Activated naive CD8-positive, alpha-beta T cell treated with anti-CD3 and anti-CD28 coated beads, Interleukin-2, amount 10 ng/mL, durations not matched to agents 7 days and 5 days (primary cell): ENCODE measurements around the gene SNORC. TPM values are rescaled to one million over a fixed set of nuclear protein-coding genes. Genes with fewer than 3 reads are reported as not detected.
A peak's percentile ranks its signal among the peaks of the same experiment; 100 is the strongest.
"Not testable (repeated sequence)": the region's sequence is repeated elsewhere in the genome, so short reads cannot be mapped to it uniquely, and the experiment has no call there.

Source experiments
- ATAC-seq: fragments of 150-1000 bp; cut with Tn5 transposase; one replicate; pipeline ENCODE4 v1.10.0; 2021; ENCODE audit warnings: low read depth, moderate library complexity
- POLR2A ChIA-PET: fragments of 350-600 bp; sonication (Branson Sonifier 250); formaldehyde crosslinking; loops from one replicate; lab custom pipeline; 2021; ENCODE audit warnings: antibody characterized with exemption; lab: Charles Lee
- DNase-seq: peaks from one replicate; pipeline ENCODE4 v3.0.0; 2021
- H3K27ac Mint-ChIP-seq: one replicate; pipeline ENCODE4 v1.8.0; 2022; ENCODE audit warnings: mild to moderate bottlenecking, mixed read lengths
- H3K27me3 Mint-ChIP-seq: one replicate; pipeline ENCODE4 v1.8.0; 2022; ENCODE audit warnings: mild to moderate bottlenecking, moderate library complexity, mixed read lengths
- H3K36me3 Mint-ChIP-seq: one replicate; pipeline ENCODE4 v1.8.0; 2021; ENCODE audit warnings: mild to moderate bottlenecking, mixed read lengths
- H3K4me1 Mint-ChIP-seq: one replicate; pipeline ENCODE4 v1.8.0; 2021; ENCODE audit warnings: mixed read lengths
- H3K4me3 Mint-ChIP-seq: one replicate; pipeline ENCODE4 v1.8.0; 2022; ENCODE audit warnings: mild to moderate bottlenecking, moderate library complexity, mixed read lengths
- H3K9me3 Mint-ChIP-seq: one replicate; pipeline ENCODE4 v1.8.0; 2021; ENCODE audit warnings: mixed read lengths
- total RNA-seq, 2 experiments: library from RNA; stranded (reverse); gene quantifications; one replicate each; pipeline ENCODE4 v1.2.3, GENCODE V29; 2021

SNORC gene
- total RNA-seq: 1 to 10 TPM; 1.5 to 2.1 TPM

DNA sequence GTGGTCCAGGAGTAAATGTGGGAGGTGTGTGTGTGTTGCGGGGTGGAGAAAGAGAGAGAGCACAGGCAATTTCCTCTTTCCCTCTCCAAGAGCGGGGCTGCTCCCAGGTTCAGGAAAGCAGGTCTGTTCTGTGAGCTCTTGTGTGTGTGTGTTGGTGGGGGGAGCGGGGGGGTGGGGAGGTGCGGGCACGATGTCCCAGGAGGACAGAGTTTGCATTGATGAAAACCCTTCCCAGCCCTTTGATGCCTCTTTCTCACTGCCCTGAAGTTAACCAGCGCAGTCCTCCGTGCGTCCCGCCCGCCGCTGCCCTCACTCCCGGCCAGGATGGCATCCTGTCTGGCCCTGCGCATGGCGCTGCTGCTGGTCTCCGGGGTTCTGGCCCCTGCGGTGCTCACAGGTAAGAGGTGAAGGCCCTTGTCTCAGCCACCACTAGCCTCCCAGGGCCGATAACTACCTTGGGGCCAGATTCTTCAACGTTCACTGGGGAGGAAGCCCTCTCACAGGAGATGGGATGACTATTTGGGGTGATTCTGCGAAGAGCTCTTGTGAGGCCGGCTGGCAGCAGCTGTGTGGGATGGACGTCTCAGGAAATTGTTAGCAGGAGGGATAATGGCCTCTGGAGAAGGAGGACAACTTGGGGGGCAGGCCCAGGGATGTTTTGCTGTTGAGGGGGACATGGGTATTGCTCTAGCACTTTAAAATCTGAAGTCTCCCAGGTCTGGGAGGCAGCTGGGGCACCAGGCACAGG, at the start of gene SNORC:
Gene SNORC, plus strand, starts transcription at position 247 of the 748 bp plus-strand sequence. Its CDS starts 78 bp downstream, at position 325.
- ATAC-seq (no peak), DNase-seq (no peak)
- Mint-ChIP-seq H3K4me1 (no peaks in the 10 kb centered on the region), H3K27me3 (peaks cover 4% of the 10 kb centered on the region), H3K9me3 (no peaks in the 10 kb centered on the region), H3K4me3 (no peak within 1 kb of the TSS), H3K27ac (no peak within 1 kb of the TSS), H3K36me3 (no peaks in the 10 kb centered on the region)
- POLR2A ChIA-PET: no interaction called here

DNA sequence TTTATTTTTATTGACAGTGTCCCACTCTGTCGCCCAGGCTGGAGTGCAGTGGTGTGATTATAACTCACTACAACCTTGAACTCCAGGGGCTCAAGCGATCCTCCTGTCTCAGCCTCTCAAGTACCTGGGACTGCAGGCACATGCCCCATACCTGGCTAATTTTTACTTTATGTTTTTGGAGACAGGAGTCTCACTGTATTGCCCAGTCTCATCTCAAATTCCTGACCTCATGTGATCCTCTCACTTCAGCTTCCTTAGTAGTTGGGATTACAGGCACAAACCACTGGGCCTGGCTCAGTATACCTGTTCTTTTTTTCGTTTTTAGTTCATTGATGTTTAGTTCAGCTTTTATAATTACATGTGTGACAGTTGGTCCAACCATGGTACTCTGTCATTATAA, 40.1 kb upstream of the SNORC start:
- peaks cover 35% of the 10 kb centered on the region for H3K36me3 Mint-ChIP-seq
- POLR2A ChIA-PET: no interaction called here
- DNase-seq (no peak), ATAC-seq (no peak)
- peaks cover 1% of the 10 kb centered on the region for H3K9me3 Mint-ChIP-seq
- no peaks in the 10 kb centered on the region for H3K27me3 Mint-ChIP-seq
- H3K4me3 Mint-ChIP-seq: no peak overlapping the region
- no peak overlapping the region for H3K27ac Mint-ChIP-seq
- peaks cover 3% of the 10 kb centered on the region for H3K4me1 Mint-ChIP-seq

DNA sequence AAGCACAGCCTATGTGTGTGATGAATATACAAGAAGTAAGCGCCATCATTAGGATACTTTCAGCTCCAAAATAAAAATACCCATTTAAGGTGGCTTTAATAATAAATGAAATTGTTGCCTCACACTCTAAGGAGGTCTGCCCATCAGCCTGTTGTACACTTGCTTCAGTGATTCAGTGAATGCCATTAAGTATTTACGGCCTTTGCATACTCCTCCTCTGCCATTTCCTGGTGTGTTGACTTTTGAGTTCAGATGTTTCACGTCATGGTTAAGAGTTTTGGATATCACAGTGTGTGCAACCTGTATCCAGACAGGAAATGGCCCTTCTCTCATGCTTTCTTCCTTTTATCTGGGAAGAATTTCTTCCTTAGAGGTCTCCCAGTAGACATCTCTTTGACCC, 38.6 kb upstream of the SNORC start:
- H3K9me3 Mint-ChIP-seq: no peaks in the 10 kb centered on the region
- H3K36me3 Mint-ChIP-seq: peaks cover 28% of the 10 kb centered on the region
- no peak overlapping the region for H3K4me3 Mint-ChIP-seq
- DNase-seq (no peak), ATAC-seq (no peak)
- POLR2A ChIA-PET: no interaction called here
- peaks cover 1% of the 10 kb centered on the region for H3K4me1 Mint-ChIP-seq
- no peaks in the 10 kb centered on the region for H3K27me3 Mint-ChIP-seq
- no peak overlapping the region for H3K27ac Mint-ChIP-seq

DNA sequence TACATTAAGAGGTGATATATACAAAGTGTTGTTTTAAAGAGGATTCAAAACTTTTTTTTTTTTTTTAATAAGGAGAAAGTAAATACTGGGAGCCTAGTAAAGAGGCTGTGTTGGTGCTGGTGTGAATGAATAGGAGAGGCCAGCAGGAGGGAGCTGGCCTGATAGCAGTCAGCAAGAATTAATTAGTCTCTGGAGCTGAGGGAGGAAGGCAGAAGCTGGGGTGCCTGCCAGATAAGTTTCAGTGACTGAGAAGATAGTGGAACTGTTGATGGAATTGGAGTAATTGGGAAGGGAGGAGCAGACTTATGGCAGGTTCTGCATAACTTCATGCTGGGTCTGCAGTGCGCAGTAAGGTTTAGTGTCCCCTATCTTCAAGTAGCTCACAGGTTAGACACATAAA, 36.2 kb upstream of the SNORC start:
- no peak overlapping the region for H3K27ac Mint-ChIP-seq
- POLR2A ChIA-PET: no interaction called here
- H3K27me3 Mint-ChIP-seq: no peaks in the 10 kb centered on the region
- no peaks in the 10 kb centered on the region for H3K9me3 Mint-ChIP-seq
- H3K4me3 Mint-ChIP-seq: no peak overlapping the region
- H3K36me3 Mint-ChIP-seq: peaks cover 30% of the 10 kb centered on the region
- no peak for DNase-seq
- no peak for ATAC-seq
- H3K4me1 Mint-ChIP-seq: peaks cover 16% of the 10 kb centered on the region

DNA sequence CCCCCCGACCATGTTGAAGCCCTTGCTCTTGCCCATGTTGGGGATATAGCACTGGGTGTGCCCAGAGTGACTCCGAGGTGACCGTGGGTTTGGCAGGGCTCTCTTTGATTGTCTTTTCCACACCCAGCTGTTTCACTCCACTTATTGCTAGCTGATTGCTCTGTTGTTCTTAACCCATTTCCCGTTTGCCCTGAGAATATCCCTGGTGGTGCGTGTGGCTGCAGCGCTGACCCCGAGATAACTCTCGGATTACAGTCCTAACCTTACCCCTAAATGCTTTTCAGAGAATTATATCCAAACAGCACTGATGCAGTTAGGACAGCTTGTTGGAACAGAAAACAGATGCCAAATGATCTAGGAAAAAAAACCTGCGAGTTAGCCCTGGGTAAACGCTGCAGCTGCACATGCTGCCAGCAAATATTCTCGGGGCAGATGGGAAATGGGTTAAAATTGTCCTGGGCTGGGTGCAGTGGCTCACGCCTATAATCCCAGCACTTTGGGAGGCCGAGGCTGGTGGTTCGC, 34.3 kb upstream of the SNORC start:
- Mint-ChIP-seq H3K9me3 (no peaks in the 10 kb centered on the region), H3K36me3 (peaks cover 41% of the 10 kb centered on the region), H3K4me1 (peaks cover 28% of the 10 kb centered on the region), H3K27me3 (no peaks in the 10 kb centered on the region), H3K27ac (peak overlapping the region; percentile 57), H3K4me3 (no peak overlapping the region)
- ATAC-seq (no peak), DNase-seq (no peak)
- POLR2A ChIA-PET: no interaction called here

DNA sequence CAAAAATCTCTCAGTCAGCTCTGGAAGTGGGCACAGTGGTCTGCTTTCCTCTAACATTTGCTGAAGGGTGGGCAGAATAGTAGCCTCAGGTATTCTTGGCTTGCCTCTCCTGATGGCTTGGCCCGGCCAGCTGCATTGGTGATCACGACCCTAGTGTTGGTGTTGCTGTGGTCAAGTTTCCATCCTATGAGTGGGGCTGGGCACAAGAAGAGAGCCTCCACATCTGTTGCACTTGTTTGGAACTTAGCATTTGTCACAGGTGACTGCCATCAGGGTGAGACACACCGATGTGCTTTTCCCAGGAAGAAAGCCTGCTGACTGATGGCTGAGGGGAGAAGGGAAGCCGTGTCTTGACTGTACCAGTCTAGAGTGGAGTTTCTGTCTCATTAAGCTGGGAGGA, 33.1 kb upstream of the SNORC start:
- Mint-ChIP-seq H3K27me3 (no peaks in the 10 kb centered on the region), H3K27ac (peak overlapping the region; percentile 71), H3K36me3 (peaks cover 39% of the 10 kb centered on the region), H3K4me1 (peaks cover 27% of the 10 kb centered on the region), H3K4me3 (no peak overlapping the region), H3K9me3 (no peaks in the 10 kb centered on the region)
- POLR2A ChIA-PET: no interaction called here
- DNase-seq (no peak), ATAC-seq (no peak)

DNA sequence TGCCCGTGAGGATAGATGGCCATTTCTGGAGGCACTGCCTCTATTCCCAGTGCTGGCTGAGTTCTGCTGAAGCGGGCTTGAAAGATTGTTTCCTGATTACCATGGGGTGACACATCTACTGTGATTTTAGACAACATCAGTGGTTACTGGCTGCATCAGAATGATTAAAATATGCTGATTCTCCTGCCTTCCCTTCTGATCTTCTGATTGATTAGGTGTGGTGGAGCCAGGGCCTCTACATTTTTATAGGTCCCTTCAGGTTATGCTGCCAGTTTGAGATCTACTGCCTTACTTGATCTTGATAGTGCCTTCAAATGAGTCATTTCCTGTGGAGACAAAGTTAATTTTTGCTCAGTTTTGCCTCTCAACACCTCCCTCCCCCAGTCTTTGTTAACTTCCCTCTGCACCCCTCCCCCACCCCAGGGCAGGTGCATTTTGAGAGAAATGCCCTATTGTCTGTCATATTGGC, 31.6 kb upstream of the SNORC start:
- Mint-ChIP-seq H3K9me3 (no peaks in the 10 kb centered on the region), H3K27ac (peak overlapping the region; percentile 89), H3K27me3 (no peaks in the 10 kb centered on the region), H3K4me1 (peaks cover 27% of the 10 kb centered on the region), H3K4me3 (peak overlapping the region; percentile 56), H3K36me3 (peaks cover 38% of the 10 kb centered on the region)
- POLR2A ChIA-PET: no interaction called here
- DNase-seq (peak; percentile 53), ATAC-seq (peak; percentile 98)

DNA sequence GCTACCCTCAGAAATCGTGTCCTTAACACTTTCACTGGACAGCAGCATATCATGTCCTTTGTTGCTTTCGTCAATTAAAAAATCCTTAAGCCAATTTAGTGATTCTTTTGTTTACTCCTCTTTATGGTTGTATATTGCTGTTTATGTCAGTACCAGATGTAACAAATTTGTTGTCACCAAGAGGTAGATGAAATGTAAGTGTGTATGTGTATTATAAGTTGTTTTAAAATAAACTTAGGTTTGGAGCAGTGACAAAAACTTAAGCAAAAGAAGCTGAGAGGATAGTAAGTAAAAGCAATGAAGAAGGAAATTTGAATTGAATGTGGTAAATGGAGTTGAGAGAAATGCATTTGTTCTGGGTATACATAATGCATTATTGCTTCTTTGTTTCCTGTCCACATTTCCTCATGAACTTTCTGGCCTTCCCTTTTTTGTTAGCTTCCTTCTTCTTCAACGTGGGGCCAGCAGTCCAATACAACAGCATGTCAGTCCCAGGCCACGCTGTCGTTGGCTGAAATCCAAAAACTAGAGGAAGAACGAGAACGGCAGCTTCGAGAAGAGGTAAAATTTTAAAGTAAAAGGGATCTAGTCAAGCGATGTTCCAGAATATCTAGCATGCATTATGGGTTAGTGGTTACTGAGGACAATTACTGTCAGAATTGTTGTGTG, 30.5 kb upstream of the SNORC start:
- H3K27ac Mint-ChIP-seq: peak overlapping the region; percentile 38
- no peaks in the 10 kb centered on the region for H3K9me3 Mint-ChIP-seq
- DNase-seq: no peak
- POLR2A ChIA-PET: no interaction called here
- H3K36me3 Mint-ChIP-seq: peaks cover 34% of the 10 kb centered on the region
- ATAC-seq: no peak
- H3K4me1 Mint-ChIP-seq: peaks cover 32% of the 10 kb centered on the region
- H3K4me3 Mint-ChIP-seq: no peak overlapping the region
- no peaks in the 10 kb centered on the region for H3K27me3 Mint-ChIP-seq

DNA sequence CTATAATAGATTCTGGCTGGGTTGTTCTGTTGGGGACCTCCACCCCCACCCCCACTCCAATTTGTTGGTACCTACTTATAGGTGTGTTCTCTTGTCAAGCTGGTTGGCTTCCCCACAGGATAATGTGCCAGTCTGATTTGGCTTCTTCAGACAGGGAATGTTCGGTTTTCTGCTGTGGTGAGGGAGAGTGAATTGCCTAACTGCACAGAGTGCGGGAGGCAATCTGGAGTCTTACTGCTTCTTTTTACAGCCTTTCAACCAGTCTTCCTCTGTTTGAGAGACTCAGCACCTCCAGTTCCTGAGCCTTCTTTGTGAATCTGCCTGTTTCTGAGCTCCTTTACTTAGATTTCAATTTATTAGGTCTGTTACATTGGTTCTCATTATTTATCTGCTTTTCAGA, 27.4 kb upstream of the SNORC start:
- H3K9me3 Mint-ChIP-seq: no peaks in the 10 kb centered on the region
- no peak for DNase-seq
- peaks cover 30% of the 10 kb centered on the region for H3K36me3 Mint-ChIP-seq
- POLR2A ChIA-PET: interaction anchor here (0.7 kb wide), 1 partner anchor 584 kb away, joined by 4 read pairs; no protein-coding TSS in a partner anchor
- no peak overlapping the region for H3K27ac Mint-ChIP-seq
- no peak overlapping the region for H3K4me3 Mint-ChIP-seq
- no peak for ATAC-seq
- H3K4me1 Mint-ChIP-seq: peaks cover 27% of the 10 kb centered on the region
- no peaks in the 10 kb centered on the region for H3K27me3 Mint-ChIP-seq

DNA sequence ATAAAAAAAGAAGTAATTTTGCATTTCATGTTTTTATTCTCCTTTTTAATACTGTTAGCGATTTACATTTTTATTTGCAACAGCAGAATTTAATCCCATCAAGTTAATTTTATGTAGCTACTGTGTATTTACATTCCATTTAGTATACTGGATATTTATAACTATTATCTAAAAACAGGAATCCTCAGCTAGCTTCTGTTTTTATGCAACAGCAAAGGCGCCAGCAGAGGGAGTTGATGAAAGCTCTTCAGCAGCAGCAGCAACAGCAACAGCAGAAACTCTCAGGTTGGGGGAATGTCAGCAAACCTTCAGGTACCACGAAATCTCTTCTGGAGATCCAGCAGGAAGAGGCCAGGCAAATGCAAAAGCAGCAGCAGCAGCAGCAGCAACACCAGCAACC, 26.2 kb upstream of the SNORC start:
- no peak overlapping the region for H3K27ac Mint-ChIP-seq
- POLR2A ChIA-PET: interaction anchor here (0.7 kb wide), 1 partner anchor 86 kb away, joined by 3 read pairs; no protein-coding TSS in a partner anchor
- peaks cover 33% of the 10 kb centered on the region for H3K36me3 Mint-ChIP-seq
- H3K4me3 Mint-ChIP-seq: no peak overlapping the region
- no peaks in the 10 kb centered on the region for H3K27me3 Mint-ChIP-seq
- DNase-seq: no peak
- H3K9me3 Mint-ChIP-seq: no peaks in the 10 kb centered on the region
- ATAC-seq: no peak
- peaks cover 18% of the 10 kb centered on the region for H3K4me1 Mint-ChIP-seq

DNA sequence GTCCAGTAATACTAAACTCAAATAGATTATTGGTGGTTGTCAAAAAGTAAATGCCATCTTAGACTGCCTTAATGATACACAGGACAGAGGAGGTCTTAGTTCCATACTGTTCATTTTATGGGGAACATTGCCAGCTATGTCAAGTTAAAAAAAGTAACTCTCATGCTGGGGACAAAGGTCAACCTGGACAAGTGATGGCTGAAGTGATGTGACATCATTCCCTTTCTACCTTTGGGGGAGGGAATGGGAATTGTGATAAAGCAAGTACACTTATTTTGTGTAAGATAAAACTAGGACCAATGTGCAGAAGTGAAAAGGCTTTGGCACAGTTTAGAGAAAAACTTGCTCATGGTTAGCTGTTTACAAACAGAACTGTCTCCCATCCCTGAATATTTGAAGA, 24.0 kb upstream of the SNORC start:
- H3K36me3 Mint-ChIP-seq: peaks cover 18% of the 10 kb centered on the region
- no peaks in the 10 kb centered on the region for H3K27me3 Mint-ChIP-seq
- no peak overlapping the region for H3K27ac Mint-ChIP-seq
- H3K4me3 Mint-ChIP-seq: no peak overlapping the region
- peaks cover 6% of the 10 kb centered on the region for H3K4me1 Mint-ChIP-seq
- no peaks in the 10 kb centered on the region for H3K9me3 Mint-ChIP-seq
- POLR2A ChIA-PET: no interaction called here
- ATAC-seq (no peak), DNase-seq (no peak)

DNA sequence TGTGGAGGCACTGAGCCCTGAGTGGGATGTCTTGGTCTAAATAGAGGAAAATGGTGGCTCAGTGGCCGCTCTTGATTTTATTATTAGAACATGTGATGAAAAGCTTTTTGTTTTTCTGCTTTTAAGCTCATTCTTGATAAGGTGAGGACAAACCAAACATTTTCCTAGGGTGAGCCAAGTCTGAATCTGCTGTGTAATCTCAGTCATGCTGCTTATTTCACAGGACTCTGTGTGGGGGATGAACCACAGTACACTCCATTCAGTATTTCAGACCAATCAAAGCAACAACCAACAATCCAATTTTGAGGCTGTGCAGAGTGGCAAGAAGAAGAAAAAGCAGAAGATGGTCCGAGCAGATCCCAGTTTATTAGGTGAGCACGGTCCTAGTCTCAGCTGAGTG, 20.0 kb upstream of the SNORC start:
- Mint-ChIP-seq H3K4me3 (no peak overlapping the region), H3K4me1 (peaks cover 2% of the 10 kb centered on the region), H3K27me3 (no peaks in the 10 kb centered on the region), H3K36me3 (peaks cover 18% of the 10 kb centered on the region), H3K9me3 (no peaks in the 10 kb centered on the region), H3K27ac (no peak overlapping the region)
- POLR2A ChIA-PET: no interaction called here
- DNase-seq (no peak), ATAC-seq (no peak)

DNA sequence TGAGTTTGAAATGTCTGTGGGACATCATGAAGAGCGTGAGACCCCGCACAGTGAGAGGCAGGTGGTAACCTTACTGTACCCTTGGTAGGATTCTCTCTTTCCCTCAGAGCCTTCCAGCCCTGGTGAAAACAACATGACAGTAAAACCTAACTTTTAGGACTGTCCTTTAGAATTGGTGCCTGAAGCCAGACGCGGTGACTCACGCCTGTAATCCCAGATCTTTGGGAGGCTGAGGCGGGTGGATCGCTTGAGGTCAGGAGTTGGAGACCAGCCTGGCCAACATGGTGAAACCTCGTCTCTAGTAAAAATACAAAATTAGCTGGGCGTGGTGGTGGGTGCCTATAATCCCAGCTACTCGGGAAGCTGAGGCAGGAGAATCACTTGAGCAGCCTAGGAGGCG, 18.0 kb upstream of the SNORC start:
- H3K9me3 Mint-ChIP-seq, H3K4me3 Mint-ChIP-seq, POLR2A ChIA-PET, H3K27ac Mint-ChIP-seq, H3K4me1 Mint-ChIP-seq, ATAC-seq, DNase-seq, H3K27me3 Mint-ChIP-seq: not testable (repeated sequence)
- peaks cover 15% of the 10 kb centered on the region for H3K36me3 Mint-ChIP-seq

DNA sequence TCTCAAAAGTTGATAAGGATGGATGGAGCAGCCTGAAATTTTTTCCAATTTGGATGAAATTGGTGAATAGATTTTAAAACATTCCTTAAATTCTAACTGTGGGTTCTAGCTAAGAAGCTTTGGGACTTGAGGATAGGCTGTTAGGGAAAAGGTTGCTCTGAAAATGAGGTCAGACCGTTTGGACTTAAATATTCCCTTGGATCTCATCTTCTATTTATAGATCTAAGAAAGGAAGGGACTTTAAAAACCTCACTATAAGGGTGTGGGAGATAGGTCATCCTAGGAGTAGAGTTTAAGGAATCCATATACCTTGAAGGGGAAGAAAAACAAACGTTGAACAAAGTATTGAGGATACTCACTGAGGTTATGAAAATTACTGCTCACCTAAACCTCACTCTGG, 17.4 kb upstream of the SNORC start:
- Mint-ChIP-seq H3K36me3 (peaks cover 12% of the 10 kb centered on the region), H3K27me3 (no peaks in the 10 kb centered on the region), H3K4me3 (no peak overlapping the region), H3K27ac (no peak overlapping the region), H3K9me3 (no peaks in the 10 kb centered on the region), H3K4me1 (peaks cover 2% of the 10 kb centered on the region)
- DNase-seq: no peak
- no peak for ATAC-seq
- POLR2A ChIA-PET: no interaction called here
